CD8-positive, alpha-beta memory T cell (primary cell): ENCODE results near the gene NXPH3. TPM values are rescaled to one million over a fixed set of nuclear protein-coding genes. Genes with fewer than 3 reads are reported as not detected.

ENCODE experiments used
- CTCF ChIA-PET: fragments of 350-600 bp; sonication (Branson Sonifier 250); formaldehyde crosslinking; loops from one replicate; lab custom pipeline; 2021; ENCODE audit warnings: antibody characterized with exemption; lab: Charles Lee
- POLR2A ChIA-PET: fragments of 350-600 bp; sonication (Branson Sonifier 250); formaldehyde crosslinking; loops from one replicate; lab custom pipeline; 2021; ENCODE audit warnings: antibody characterized with exemption; lab: Charles Lee
- DNase-seq, 5 donors: peaks; one replicate each; pipeline versions ENCODE4 v3.0.0 to v3.0.0-alpha.2; 2020 to 2022; ENCODE audit warnings: mixed read lengths in 1 of 5
- H3K27ac ChIP-seq: one replicate; pipeline ENCODE4 v1.7.0; 2013; ENCODE audit warnings: low read depth, mild to moderate bottlenecking, low read length, moderate library complexity
- H3K27me3 ChIP-seq: 2 replicates; pipeline ENCODE4 v1.7.0; 2013; ENCODE audit warnings: low read length, mild to moderate bottlenecking; ENCODE audit not compliant: insufficient read depth, poor library complexity, severe bottlenecking
- H3K36me3 ChIP-seq: 2 replicates; pipeline ENCODE4 v1.7.0; 2013; ENCODE audit warnings: mild to moderate bottlenecking, low read length, moderate library complexity; ENCODE audit not compliant: insufficient read depth
- H3K4me1 ChIP-seq: 2 replicates; pipeline ENCODE4 v1.7.0; 2013; ENCODE audit warnings: mild to moderate bottlenecking, low read length, moderate library complexity; ENCODE audit not compliant: insufficient read depth
- H3K4me3 ChIP-seq: 2 replicates; pipeline ENCODE4 v1.7.0; 2013; ENCODE audit warnings: mild to moderate bottlenecking, low read length
- H3K9me3 ChIP-seq: 2 replicates; pipeline ENCODE4 v1.7.0; 2013; ENCODE audit warnings: mild to moderate bottlenecking, low read length
- H3K27ac Mint-ChIP-seq, 8 donors: one replicate each; pipeline ENCODE4 v1.8.0; 2020 to 2021; ENCODE audit warnings: mixed read lengths in 8 of 8, mild to moderate bottlenecking in 6 of 8, inconsistent platforms in 3 of 8, moderate library complexity in 3 of 8
- H3K27me3 Mint-ChIP-seq, 2 donors: one replicate each; pipeline ENCODE4 v1.8.0; 2020 to 2021; ENCODE audit warnings: mixed read lengths in 2 of 2, mild to moderate bottlenecking in 1 of 2, moderate library complexity in 1 of 2
- H3K36me3 Mint-ChIP-seq, 3 donors: one replicate each; pipeline ENCODE4 v1.8.0; 2020 to 2021; ENCODE audit warnings: mixed read lengths in 3 of 3, inconsistent platforms in 1 of 3, mild to moderate bottlenecking in 1 of 3
- H3K4me1 Mint-ChIP-seq, 3 donors: one replicate each; pipeline ENCODE4 v1.8.0; 2020 to 2021; ENCODE audit warnings: mixed read lengths in 3 of 3, inconsistent platforms in 1 of 3, mild to moderate bottlenecking in 1 of 3
- H3K4me3 Mint-ChIP-seq, 7 donors: one replicate each; pipeline ENCODE4 v1.8.0; 2020 to 2021; ENCODE audit warnings: mixed read lengths in 7 of 7, mild to moderate bottlenecking in 6 of 7, moderate library complexity in 4 of 7, inconsistent platforms in 2 of 7
- H3K9me3 Mint-ChIP-seq, 5 donors: one replicate each; pipeline ENCODE4 v1.8.0; 2020 to 2022; ENCODE audit warnings: mixed read lengths in 5 of 5, mild to moderate bottlenecking in 3 of 5, moderate library complexity in 2 of 5, inconsistent platforms in 1 of 5
- polyA plus RNA-seq: library from polyadenylated mRNA; unstranded; fragments of 300-500 nt; fragmentation: Illumina TruSeq; gene quantifications from one replicate; pipeline ENCODE4 v1.2.3, GENCODE V29; 2021
- total RNA-seq, 2 experiments: library from RNA; stranded (reverse); gene quantifications; one replicate each; pipeline ENCODE4 v1.2.3, GENCODE V29; 2021

NXPH3 gene
- total and polyA plus RNA-seq, 3 experiments from 2014 or later = 0.31 to 0.44 TPM; not detected in 1

- Histone ChIP-seq H3K4me1 (peaks cover 7% of the 10 kb centered on the region), H3K27ac (no peak overlapping the region), H3K4me3 (no peak overlapping the region), H3K27me3 (no peaks in the 10 kb centered on the region), H3K9me3 (no peaks in the 10 kb centered on the region), H3K36me3 (no peaks in the 10 kb centered on the region)
- no peaks in the 10 kb centered on the region for H3K36me3 Mint-ChIP-seq
- peaks cover 11 to 13% of the 10 kb centered on the region in 2 donors for H3K27me3 Mint-ChIP-seq
- POLR2A ChIA-PET = no interaction called here
- DNase-seq = no peak
- H3K4me3 Mint-ChIP-seq = no peak overlapping the region
- no peaks in the 10 kb centered on the region for H3K9me3 Mint-ChIP-seq
- CTCF ChIA-PET = no interaction called here
- H3K4me1 Mint-ChIP-seq = peaks cover 1 to 5% (median 2%) of the 10 kb centered on the region in 3 donors
- no peak overlapping the region for H3K27ac Mint-ChIP-seq
These were observed 24.2 kb upstream of the NXPH3 start for GRCh38 chr17:49551221-49552069.

- POLR2A ChIA-PET = no interaction called here
- H3K4me3 Mint-ChIP-seq = no peak overlapping the region
- Histone ChIP-seq H3K27ac (no peak overlapping the region), H3K4me3 (no peak overlapping the region), H3K27me3 (no peaks in the 10 kb centered on the region), H3K4me1 (peaks cover 10% of the 10 kb centered on the region), H3K36me3 (no peaks in the 10 kb centered on the region), H3K9me3 (no peaks in the 10 kb centered on the region)
- H3K36me3 Mint-ChIP-seq = no peaks in the 10 kb centered on the region
- peaks cover 2 to 6% (median 5%) of the 10 kb centered on the region in 3 donors for H3K4me1 Mint-ChIP-seq
- no peaks in the 10 kb centered on the region for H3K9me3 Mint-ChIP-seq
- peaks cover 7 to 9% of the 10 kb centered on the region in 2 donors for H3K27me3 Mint-ChIP-seq
- H3K27ac Mint-ChIP-seq = peak overlapping the region in 1 of 8 donors; percentile 60
- no peak for DNase-seq
- CTCF ChIA-PET = no interaction called here
These were observed 23.5 kb upstream of the NXPH3 start for GRCh38 chr17:49552070-49552751.

GRCh38 chr17:49553676-49554335 lies 21.9 kb upstream of the NXPH3 start:
- CTCF ChIA-PET = interaction anchor here (4.3 kb wide), 1 partner anchor 145 kb away, joined by 85 read pairs; no protein-coding TSS in a partner anchor
- no peaks in the 10 kb centered on the region for H3K9me3 ChIP-seq
- H3K36me3 ChIP-seq = no peaks in the 10 kb centered on the region
- no peak for DNase-seq
- H3K4me3 Mint-ChIP-seq = no peak overlapping the region
- H3K27ac ChIP-seq = no peak overlapping the region
- POLR2A ChIA-PET = no interaction called here
- H3K27me3 ChIP-seq = no peaks in the 10 kb centered on the region
- H3K4me3 ChIP-seq = no peak overlapping the region
- peaks cover 5 to 10% (median 10%) of the 10 kb centered on the region in 3 donors for H3K4me1 Mint-ChIP-seq
- H3K27ac Mint-ChIP-seq = no peak overlapping the region
- H3K9me3 Mint-ChIP-seq = no peaks in the 10 kb centered on the region
- no peaks in the 10 kb centered on the region for H3K36me3 Mint-ChIP-seq
- peaks cover 3 to 6% of the 10 kb centered on the region in 2 donors for H3K27me3 Mint-ChIP-seq
- peaks cover 14% of the 10 kb centered on the region for H3K4me1 ChIP-seq

GRCh38 chr17:49554694-49555494 lies 20.8 kb upstream of the NXPH3 start:
- Histone ChIP-seq H3K4me3 (no peak overlapping the region), H3K27me3 (no peaks in the 10 kb centered on the region), H3K27ac (no peak overlapping the region), H3K36me3 (no peaks in the 10 kb centered on the region), H3K9me3 (no peaks in the 10 kb centered on the region), H3K4me1 (peaks cover 14% of the 10 kb centered on the region)
- peaks cover 5 to 10% (median 10%) of the 10 kb centered on the region in 3 donors for H3K4me1 Mint-ChIP-seq
- H3K27ac Mint-ChIP-seq = no peak overlapping the region
- H3K27me3 Mint-ChIP-seq = peaks cover 1 to 9% of the 10 kb centered on the region in 2 donors
- no peaks in the 10 kb centered on the region for H3K9me3 Mint-ChIP-seq
- no peaks in the 10 kb centered on the region for H3K36me3 Mint-ChIP-seq
- ChIA-PET POLR2A (no interaction called here), CTCF (interaction anchor here (1.1 to 4.3 kb wide), 11 partner anchors 10 to 443 kb away, joined by 3 to 85 read pairs (median 19); partner anchors contain the start of gene NGFR)
- no peak for DNase-seq
- H3K4me3 Mint-ChIP-seq = no peak overlapping the region

- DNase-seq = no peak
- H3K9me3 Mint-ChIP-seq = no peaks in the 10 kb centered on the region
- no peak overlapping the region for H3K4me3 Mint-ChIP-seq
- ChIA-PET CTCF (interaction anchor here (0.6 to 4.3 kb wide), 32 partner anchors 8 to 501 kb away, joined by 3 to 85 read pairs (median 4); partner anchors contain the start of genes DLX3, NGFR and SLC35B1), POLR2A (no interaction called here)
- no peaks in the 10 kb centered on the region for H3K36me3 Mint-ChIP-seq
- no peak overlapping the region for H3K4me3 ChIP-seq
- H3K27ac ChIP-seq = no peak overlapping the region
- H3K27me3 Mint-ChIP-seq = peaks cover 1 to 9% of the 10 kb centered on the region in 2 donors
- H3K27ac Mint-ChIP-seq = no peak overlapping the region
- peaks cover 14% of the 10 kb centered on the region for H3K4me1 ChIP-seq
- H3K36me3 ChIP-seq = no peaks in the 10 kb centered on the region
- H3K9me3 ChIP-seq = no peaks in the 10 kb centered on the region
- no peaks in the 10 kb centered on the region for H3K27me3 ChIP-seq
- peaks cover 5 to 10% (median 10%) of the 10 kb centered on the region in 3 donors for H3K4me1 Mint-ChIP-seq
These were observed 20.0 kb upstream of the NXPH3 start for GRCh38 chr17:49555495-49556222.

GRCh38 chr17:49556223-49556943 lies 19.3 kb upstream of the NXPH3 start:
- Histone ChIP-seq H3K27ac (no peak overlapping the region), H3K4me1 (peaks cover 14% of the 10 kb centered on the region), H3K4me3 (no peak overlapping the region), H3K36me3 (no peaks in the 10 kb centered on the region), H3K9me3 (no peaks in the 10 kb centered on the region), H3K27me3 (no peaks in the 10 kb centered on the region)
- peaks cover 5 to 10% (median 10%) of the 10 kb centered on the region in 3 donors for H3K4me1 Mint-ChIP-seq
- H3K4me3 Mint-ChIP-seq = no peak overlapping the region
- ChIA-PET POLR2A (no interaction called here), CTCF (interaction anchor here (0.6 to 4.3 kb wide), 48 partner anchors 9 to 506 kb away, joined by 3 to 85 read pairs (median 4); partner anchors contain the start of genes DLX3, NGFR, PHB1 and SLC35B1)
- H3K36me3 Mint-ChIP-seq = no peaks in the 10 kb centered on the region
- H3K9me3 Mint-ChIP-seq = no peaks in the 10 kb centered on the region
- peak; percentile 72 to 84 (median 75) for DNase-seq
- no peak overlapping the region for H3K27ac Mint-ChIP-seq
- H3K27me3 Mint-ChIP-seq = peaks cover 1 to 9% of the 10 kb centered on the region in 2 donors
